22Rv1 (cell line): ENCODE results near the gene PGR.

Source experiments
- H3K27ac ChIP-seq: fragments of 450-650 bp; 2 replicates; pipeline ENCODE4 v1.5.1; 2017
- ZFX ChIP-seq: fragments of 450-650 bp; IDR thresholded peaks from 2 replicates; pipeline ENCODE4 v1.6.1; 2017; ENCODE audit warnings: antibody characterized with exemption, borderline replicate concordance
- TF ChIP-seq, protein P1 (sequence below): fragments of 450-650 bp; IDR thresholded peaks from 2 replicates; pipeline ENCODE4 v1.5.1; 2017; ENCODE audit warnings: mild to moderate bottlenecking

The PGR gene

DNA sequence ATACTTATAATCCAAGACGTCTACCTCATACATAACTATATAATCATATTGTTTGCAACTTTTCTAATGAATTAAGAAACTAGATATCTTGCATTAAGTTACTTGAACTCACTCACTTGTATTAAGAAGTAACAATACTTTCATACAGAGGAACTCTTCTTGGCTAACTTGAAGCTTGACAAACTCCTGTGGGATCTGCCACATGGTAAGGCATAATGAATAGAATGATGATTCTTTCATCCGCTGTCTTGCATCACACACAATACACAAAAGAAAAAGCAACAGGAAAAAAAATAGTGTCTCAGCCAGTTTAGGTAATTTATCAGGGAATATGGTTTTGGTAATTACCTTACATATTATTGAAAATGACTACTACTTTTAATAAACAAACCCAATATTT lies 79.8 kb downstream of the PGR start:
- TF ChIP-seq ZFX, result no peak
- TF ChIP-seq, protein P1, sequence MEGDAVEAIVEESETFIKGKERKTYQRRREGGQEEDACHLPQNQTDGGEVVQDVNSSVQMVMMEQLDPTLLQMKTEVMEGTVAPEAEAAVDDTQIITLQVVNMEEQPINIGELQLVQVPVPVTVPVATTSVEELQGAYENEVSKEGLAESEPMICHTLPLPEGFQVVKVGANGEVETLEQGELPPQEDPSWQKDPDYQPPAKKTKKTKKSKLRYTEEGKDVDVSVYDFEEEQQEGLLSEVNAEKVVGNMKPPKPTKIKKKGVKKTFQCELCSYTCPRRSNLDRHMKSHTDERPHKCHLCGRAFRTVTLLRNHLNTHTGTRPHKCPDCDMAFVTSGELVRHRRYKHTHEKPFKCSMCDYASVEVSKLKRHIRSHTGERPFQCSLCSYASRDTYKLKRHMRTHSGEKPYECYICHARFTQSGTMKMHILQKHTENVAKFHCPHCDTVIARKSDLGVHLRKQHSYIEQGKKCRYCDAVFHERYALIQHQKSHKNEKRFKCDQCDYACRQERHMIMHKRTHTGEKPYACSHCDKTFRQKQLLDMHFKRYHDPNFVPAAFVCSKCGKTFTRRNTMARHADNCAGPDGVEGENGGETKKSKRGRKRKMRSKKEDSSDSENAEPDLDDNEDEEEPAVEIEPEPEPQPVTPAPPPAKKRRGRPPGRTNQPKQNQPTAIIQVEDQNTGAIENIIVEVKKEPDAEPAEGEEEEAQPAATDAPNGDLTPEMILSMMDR, result no peak
- H3K27ac ChIP-seq, result no peak overlapping the region

DNA sequence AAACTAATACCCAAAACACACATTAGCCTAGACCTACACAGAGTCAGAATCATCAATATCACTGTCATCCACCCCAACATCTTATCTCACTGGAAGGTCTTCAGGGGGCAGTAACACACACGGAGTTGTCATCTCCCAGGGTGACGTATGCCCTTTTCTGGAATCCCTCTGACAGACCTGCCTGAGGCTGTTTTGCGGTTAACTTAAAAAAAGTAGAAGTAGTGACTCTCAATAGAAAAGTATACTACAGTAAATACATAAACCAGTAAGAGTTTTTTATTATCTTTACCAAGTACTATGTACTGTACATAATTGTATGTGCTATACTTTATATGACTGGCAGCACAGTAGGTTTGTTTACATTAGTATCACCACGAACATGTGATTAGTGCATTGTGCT lies 80.5 kb downstream of the PGR start:
- H3K27ac ChIP-seq, result no peak overlapping the region
- TF ChIP-seq, protein P1, result no peak
- no peak for TF ChIP-seq ZFX

DNA sequence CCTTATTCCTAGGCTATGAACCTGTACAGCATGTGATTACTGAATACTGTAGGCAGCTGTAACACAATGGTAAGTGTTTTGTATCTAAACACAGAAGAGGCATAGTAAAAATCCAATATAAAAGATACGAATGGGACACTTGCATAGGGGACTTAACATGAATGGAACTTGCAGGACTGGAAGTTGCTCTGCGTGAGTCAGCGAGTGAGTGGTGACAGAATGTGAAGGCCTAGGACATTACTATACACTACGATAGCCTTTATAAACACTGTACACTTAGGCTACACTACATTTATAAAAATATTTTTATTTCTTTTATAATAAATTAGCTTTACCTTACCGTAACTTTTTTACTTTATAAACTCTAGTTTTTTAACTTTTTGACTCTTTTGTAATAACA lies 81.1 kb downstream of the PGR start:
- no peak overlapping the region for H3K27ac ChIP-seq
- no peak for TF ChIP-seq ZFX
- TF ChIP-seq, protein P1, result no peak

DNA sequence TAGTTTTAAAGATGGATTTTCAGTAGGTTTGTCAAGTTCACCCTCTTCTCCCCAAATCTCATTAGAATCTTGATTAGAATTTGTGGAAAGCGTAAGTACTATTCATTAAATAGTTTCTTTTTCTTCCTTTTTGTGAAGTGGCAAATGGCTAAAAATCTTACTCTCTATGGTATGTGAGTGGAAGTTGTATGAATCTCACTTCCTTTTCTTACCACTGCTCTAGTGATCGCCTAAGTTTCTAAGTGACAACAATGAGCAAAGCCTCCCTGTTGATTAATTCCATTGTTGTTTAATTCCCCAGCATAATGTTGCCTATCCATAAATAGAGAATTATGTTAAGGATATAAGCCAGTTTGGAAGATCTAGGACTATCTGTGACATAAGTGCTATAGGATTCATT lies 82.7 kb downstream of the PGR start:
- no peak for TF ChIP-seq ZFX
- TF ChIP-seq, protein P1, result no peak

DNA sequence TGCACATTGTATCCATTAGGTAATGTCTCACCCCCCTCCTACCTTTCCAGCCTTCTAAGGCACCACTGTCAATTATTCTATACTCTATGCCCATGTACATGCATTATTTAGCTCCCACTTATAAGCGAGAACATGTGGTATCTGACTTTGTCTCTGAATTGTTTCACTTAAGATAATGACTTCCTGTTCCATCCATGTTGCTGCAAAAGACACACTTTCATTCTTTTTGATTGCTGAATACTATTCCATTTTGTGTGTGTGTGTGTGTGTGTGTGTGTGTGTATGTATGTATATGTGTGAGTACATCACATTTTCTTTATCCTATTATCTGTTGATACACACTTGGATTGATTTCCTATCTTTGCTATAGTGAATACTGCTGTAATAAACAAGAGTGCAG lies 84.2 kb downstream of the PGR start:
- no peak overlapping the region for H3K27ac ChIP-seq
- TF ChIP-seq ZFX, result no peak
- TF ChIP-seq, protein P1, result no peak

More for the DNA sequence above, 82.7 kb downstream of the PGR start:
- H3K27ac ChIP-seq, result no peak overlapping the region

DNA sequence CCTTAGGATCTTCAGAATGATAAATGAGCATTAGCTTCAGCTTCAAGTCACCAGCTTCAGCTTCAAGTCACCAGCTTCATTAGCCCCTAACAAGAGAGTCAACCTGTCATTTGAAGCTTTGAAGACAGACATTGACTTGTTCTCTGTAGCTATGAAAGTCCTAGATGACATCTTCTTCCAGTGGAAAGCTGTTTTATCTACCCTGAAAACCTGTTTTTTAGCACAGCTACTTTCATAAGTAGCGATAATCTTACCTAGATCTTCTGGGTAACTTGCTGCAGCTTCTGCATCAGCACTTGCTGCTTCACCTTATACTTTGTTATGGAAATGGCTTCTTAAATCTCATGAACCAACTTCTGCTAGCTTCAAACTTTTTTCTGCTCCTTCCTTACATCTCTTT lies 85.7 kb downstream of the PGR start:
- H3K27ac ChIP-seq, result no peak overlapping the region
- no peak for TF ChIP-seq ZFX
- TF ChIP-seq, protein P1, result no peak

DNA sequence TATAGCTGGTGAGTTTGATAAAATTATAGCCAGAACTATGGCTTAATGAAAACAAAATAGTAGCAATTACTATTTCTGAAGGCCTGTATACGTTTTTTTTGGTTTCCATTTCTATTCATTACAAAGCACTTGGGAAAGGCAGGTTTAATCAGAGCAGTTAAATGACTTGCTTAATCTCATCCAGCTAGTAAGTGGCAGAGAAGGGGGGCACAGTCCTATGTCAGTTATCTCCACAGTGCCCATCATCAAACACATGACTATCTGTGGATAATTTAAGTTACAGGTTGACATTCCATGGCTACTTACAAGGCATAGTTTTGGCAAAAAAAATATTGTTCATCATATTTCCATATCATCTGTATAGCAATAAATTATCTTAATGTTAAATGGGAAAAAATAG lies 93.7 kb downstream of the PGR start:
- no peak for TF ChIP-seq ZFX
- TF ChIP-seq, protein P1, result no peak
- no peak overlapping the region for H3K27ac ChIP-seq
